ENCODE measurements around the gene PAIP2. TPM values are rescaled to one million over a fixed set of nuclear protein-coding genes. Genes with fewer than 3 reads are reported as not detected.

The PAIP2 gene
- total RNA-seq, 3 donors from 2014 or later: 42.1 to 85.1 (median 44.5) TPM

GRCh38 chr5:139389701-139390638 lies 48.3 kb downstream of the PAIP2 start, which contains the start of gene MZB1:
Gene MZB1, minus strand, starts transcription at chr5:139389913. Its CDS starts 57 bp downstream, at chr5:139389856.
- Histone ChIP-seq H3K4me3 (no peak within 1 kb of the TSS), H3K4me1 (ENCODE audit: low read depth) (peaks cover 55% of the 10 kb centered on the region), H3K36me3 (ENCODE audit: low read depth) (no peaks in the 10 kb centered on the region), H3K9me3 (no peaks in the 10 kb centered on the region)
- TF ChIP-seq CTCF (IDR thresholded peaks at IDR 0.05): no peak
- ATAC-seq (peak; percentile 2), DNase-seq (peak; percentile 57 to 78 (median 62))
- intact Hi-C loops (cut with DNase I, micrococcal nuclease): no loop called here

- DNase-seq (peak in 1 of 3 donors; percentile 25), ATAC-seq (no peak)
- no peak for TF ChIP-seq CTCF (IDR thresholded peaks at IDR 0.05)
- Histone ChIP-seq H3K36me3 (ENCODE audit: low read depth) (no peaks in the 10 kb centered on the region), H3K4me1 (ENCODE audit: low read depth) (peaks cover 52% of the 10 kb centered on the region), H3K4me3 (no peak overlapping the region), H3K9me3 (no peaks in the 10 kb centered on the region)
- intact Hi-C loops (cut with DNase I, micrococcal nuclease): no loop called here
These were observed 49.2 kb downstream of the PAIP2 start for GRCh38 chr5:139390639-139391569.

GRCh38 chr5:139391570-139392323 lies 50.1 kb downstream of the PAIP2 start:
- Histone ChIP-seq H3K36me3 (ENCODE audit: low read depth) (no peaks in the 10 kb centered on the region), H3K4me3 (peak overlapping the region; percentile 32), H3K4me1 (ENCODE audit: low read depth) (peaks cover 52% of the 10 kb centered on the region), H3K9me3 (no peaks in the 10 kb centered on the region)
- DNase-seq (peak; percentile 71 to 74 (median 74)), ATAC-seq (peak; percentile 55)
- TF ChIP-seq CTCF (IDR thresholded peaks at IDR 0.05): no peak
- intact Hi-C loops (cut with DNase I, micrococcal nuclease): no loop called here

- intact Hi-C loops (cut with DNase I, micrococcal nuclease): no loop called here
- ATAC-seq: peak; percentile 44
- H3K9me3 ChIP-seq: no peaks in the 10 kb centered on the region
- no peak for DNase-seq
- H3K36me3 ChIP-seq (ENCODE audit: low read depth): no peaks in the 10 kb centered on the region
- peak overlapping the region; percentile 32 for H3K4me3 ChIP-seq
- no peak for TF ChIP-seq CTCF (IDR thresholded peaks at IDR 0.05)
- H3K4me1 ChIP-seq (ENCODE audit: low read depth): peaks cover 52% of the 10 kb centered on the region
These were observed 50.6 kb downstream of the PAIP2 start for GRCh38 chr5:139392324-139392677.
